ENCODE data around the gene PATE1. TPM values are rescaled to one million over a fixed set of nuclear protein-coding genes. Genes with fewer than 3 reads are reported as not detected.
"Not testable (repeated sequence)": the region's sequence is repeated elsewhere in the genome, so short reads cannot be mapped to it uniquely, and the experiment has no call there.

The PATE1 gene, protein sequence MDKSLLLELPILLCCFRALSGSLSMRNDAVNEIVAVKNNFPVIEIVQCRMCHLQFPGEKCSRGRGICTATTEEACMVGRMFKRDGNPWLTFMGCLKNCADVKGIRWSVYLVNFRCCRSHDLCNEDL
- total RNA-seq (2014; rRNA removed; shearing (Covaris generic)), result not detected in 2 replicates
- not detected in 2 replicates for polyA plus RNA-seq (2015; cell fraction: cytosol; rRNA removed)
- polyA plus RNA-seq (2015; cell fraction: nucleus; rRNA removed), result not detected in 2 replicates

DNA sequence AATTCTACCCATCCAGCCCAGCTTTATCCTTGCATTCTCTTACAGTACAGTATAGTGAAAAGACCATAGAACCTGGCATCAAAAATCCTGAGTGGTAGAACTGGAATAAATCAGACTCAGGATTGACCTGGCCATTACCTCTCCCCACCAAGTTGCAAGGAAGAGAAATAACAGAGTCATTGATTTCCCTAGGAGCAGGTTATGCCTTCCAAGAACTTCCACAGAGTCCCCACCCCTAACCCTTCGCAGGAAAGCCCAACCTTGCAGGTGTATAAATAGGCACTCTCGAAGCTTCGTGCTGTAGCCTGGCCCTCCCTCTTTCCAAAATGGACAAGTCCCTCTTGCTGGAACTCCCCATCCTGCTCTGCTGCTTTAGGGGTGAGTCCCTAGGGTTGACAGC, at the start of gene PATE1:
Gene PATE1 (plus strand): TSS at position 301 of the 400 bp plus-strand sequence. CDS start 26 bp downstream, at position 327.
- no peak for DNase-seq (ENCODE audit: low read depth)

DNA sequence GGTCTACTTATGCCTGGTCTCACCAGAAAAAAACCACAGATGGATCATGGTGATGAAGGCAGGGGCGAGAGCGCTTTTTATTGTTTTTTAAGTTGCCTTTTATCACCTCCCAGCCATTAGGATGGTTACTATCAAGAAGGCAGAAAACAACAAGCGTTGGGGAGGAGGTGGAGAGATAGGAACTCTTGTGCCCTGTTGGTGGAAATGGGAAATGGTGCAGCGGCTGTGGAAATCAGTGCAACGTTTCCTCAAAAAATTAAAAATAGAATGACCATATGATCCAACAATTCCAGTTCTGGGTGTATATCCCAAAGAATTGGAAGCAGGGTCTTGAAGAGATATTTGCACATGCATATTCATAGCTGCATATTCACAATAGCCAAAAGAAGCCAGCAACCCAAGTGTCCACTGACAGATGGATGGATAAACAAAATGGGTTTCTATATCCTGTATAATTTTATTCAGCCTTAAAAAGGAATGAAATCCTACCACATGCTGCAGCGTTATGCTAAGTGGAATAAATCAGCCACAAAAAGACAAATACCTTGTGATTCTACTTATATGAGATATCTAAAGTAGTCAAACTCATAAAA, 45.0 kb upstream of the PATE1 start:
- no peak for DNase-seq (ENCODE audit: low read depth)

- no peak for DNase-seq (ENCODE audit: low read depth)
Observed at GRCh38 chr11:125701858-125702621, 44.0 kb upstream of the PATE1 start.

GRCh38 chr11:125704686-125705085, 41.4 kb upstream of the PATE1 start:
- DNase-seq (ENCODE audit: low read depth), result not testable (repeated sequence)

DNA sequence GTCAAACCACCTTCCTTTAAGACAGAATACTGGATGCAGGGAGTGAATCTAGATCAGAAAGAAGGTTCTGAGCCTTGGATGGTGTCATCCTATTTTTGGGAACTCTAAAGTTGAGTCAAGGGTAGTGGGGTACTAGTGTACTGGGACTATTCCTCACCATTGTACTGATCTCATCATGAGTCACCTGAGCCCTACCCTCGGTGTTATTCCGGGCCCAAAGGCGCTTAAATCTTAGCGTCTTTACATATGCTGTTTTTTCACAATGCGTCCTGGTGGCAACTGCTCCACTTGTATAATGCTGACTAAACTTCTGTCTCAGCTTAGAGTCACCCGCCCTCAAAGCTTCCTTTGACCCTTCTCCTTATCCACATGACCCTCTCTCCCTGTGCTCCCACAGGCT, 25.3 kb upstream of the PATE1 start:
- DNase-seq (ENCODE audit: low read depth), result peak; percentile 75

GRCh38 chr11:125724125-125724524, 22.0 kb upstream of the PATE1 start:
- DNase-seq (ENCODE audit: low read depth), result peak; percentile 29

DNA sequence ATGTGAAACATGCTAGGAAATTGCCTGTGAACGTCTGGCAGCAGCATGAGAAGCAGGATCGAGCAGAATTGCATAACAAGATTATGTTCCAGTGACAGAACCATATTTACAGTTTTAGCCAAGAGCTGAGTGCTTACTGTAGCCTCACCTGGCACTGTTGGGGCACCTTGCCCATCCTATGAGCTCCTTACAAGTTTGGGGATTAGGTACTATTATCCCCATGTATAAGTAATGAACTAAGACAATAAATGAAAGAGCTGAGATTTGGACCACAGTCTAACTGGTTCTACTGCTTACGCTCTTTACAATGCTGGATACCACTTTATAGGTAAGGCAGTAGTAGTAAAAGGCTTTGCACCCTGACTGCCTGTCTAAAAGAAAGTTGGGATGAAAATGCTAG, 17.1 kb upstream of the PATE1 start:
- no peak for DNase-seq (ENCODE audit: low read depth)

DNA sequence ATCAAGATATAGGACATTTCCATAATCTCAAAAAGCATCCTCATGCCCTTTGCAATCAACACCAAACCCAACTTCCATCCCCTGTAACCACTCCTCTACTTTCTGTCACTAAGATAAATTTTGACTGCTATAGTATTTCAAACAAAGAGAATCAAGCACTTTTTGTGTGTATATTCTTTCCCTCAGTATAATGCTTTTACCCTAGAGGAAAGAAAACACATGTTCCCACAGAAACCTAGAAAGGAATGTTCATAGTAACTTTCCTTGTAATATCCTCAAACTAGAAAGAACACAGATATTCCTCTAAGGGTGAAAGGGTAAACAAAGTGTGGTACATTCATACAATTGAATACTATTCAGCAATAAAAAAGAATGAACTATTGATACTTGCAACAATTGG, 5.5 kb upstream of the PATE1 start:
- DNase-seq (ENCODE audit: low read depth), result no peak

DNA sequence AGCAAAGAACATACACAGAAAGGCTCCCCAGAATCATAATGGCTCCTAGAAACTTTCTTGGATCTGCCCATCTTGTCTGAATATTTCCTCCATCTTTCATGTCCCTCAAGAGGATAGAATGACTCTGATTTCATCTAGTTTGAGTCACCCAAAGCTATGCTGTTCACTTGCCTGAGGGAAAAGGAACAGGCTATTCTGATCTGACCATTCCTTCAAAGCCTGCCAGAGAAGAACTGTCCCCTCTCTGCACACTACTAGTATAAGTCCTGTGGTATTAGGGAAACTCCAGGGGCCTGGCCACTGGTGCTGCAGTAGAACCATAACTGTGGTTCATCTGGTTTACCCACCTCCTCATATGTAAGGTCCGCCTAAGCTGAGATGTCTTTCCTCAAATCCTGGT, 2.4 kb upstream of the PATE1 start:
- no peak for DNase-seq (ENCODE audit: low read depth)

- no peak for DNase-seq (ENCODE audit: low read depth)
Observed at GRCh38 chr11:125750629-125751028, 4.5 kb downstream of the PATE1 start.

GRCh38 chr11:125756050-125756449, 10.0 kb downstream of the PATE1 start:
- DNase-seq (ENCODE audit: low read depth), result no peak

DNA sequence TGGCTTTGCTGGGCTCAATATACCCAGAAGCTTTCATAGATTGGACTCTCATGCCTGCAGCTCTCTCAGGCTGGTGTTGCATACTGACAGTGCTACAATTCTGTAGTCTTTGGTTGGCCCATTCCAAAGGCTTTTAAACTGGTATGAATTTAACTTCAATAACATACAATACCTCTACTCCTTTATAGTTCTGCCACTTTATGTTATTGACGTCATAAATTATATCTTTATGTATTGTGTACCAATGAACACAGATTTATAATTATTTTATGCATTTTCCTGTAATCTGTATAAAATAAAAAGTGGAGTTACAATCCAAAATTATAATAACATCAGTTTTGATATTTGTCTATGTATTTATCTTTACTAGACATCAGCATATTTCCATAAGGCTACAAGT, 16.4 kb downstream of the PATE1 start:
- no peak for DNase-seq (ENCODE audit: low read depth)

DNA sequence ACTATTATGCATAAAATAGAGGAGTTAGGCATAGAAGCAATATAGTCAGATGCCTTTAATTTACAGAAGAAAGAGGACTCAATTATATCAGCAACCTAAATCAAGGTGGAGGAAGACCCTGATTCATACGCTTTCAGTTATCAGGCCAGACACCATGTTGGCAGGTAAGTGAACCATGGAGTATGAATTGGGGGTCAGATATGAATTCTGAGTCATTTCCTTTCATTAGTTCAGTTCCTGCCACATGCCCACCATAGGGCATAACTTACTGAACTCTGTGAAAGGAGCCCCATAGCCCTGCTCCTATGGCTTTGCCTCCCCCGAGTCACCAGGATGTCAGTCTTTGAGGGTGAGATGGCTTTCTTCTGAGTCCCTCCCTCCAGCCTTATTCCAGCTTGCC, 17.4 kb downstream of the PATE1 start:
- DNase-seq (ENCODE audit: low read depth), result no peak

- no peak for DNase-seq (ENCODE audit: low read depth)
Observed at GRCh38 chr11:125766251-125766650, 20.2 kb downstream of the PATE1 start.

GRCh38 chr11:125768336-125769046, 22.4 kb downstream of the PATE1 start:
- DNase-seq (ENCODE audit: low read depth), result no peak

GRCh38 chr11:125770583-125770982, 24.5 kb downstream of the PATE1 start:
- DNase-seq (ENCODE audit: low read depth), result no peak

- no peak for DNase-seq (ENCODE audit: low read depth)
Observed at GRCh38 chr11:125772834-125773505, 26.9 kb downstream of the PATE1 start.

DNA sequence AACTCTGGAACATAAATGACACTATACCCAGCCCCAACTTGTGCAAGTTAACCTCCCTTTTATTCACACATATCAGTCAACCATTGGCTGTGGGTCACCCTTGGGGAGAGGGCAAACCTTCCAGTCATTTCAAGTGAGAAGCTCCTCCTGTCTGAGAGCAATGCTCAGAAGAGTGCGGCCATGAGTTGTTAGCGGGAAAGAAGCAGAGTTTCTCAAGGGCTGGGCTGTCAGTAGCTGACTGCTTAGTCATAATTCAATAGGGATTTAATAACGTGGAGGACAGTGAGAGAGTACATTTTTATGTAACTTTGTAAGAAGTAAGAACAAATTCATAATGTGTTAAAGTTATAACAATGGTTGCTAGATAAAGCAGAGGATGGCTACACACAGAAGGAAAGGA, 27.4 kb downstream of the PATE1 start:
- DNase-seq (ENCODE audit: low read depth), result no peak

- peak; percentile 69 for DNase-seq (ENCODE audit: low read depth)
Observed at GRCh38 chr11:125777309-125777708, 31.2 kb downstream of the PATE1 start.

DNA sequence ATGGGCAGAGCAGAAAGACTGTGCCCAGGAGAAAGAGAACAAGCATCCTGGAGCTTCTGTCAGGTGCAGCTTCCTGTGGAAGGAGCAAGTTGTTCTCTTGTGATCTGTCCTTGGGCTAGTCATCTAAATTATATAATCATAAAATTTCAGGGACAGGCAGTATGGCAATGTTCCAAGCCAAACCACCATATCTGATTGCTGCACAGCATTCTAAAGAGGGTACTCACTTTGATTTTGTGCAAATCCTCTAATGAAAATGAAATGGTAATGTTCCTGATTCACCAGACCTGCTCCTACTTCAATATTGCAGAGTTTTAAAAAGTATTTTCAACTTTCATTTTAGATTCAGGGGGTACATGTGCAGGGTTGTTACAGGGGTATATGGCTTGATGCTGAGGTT, 32.6 kb downstream of the PATE1 start, which contains the start of gene PATE2:
Gene PATE2 (minus strand): TSS at position 101 of the 400 bp plus-strand sequence. CDS start 55 bp downstream, at position 46.
- no peak for DNase-seq (ENCODE audit: low read depth)

DNA sequence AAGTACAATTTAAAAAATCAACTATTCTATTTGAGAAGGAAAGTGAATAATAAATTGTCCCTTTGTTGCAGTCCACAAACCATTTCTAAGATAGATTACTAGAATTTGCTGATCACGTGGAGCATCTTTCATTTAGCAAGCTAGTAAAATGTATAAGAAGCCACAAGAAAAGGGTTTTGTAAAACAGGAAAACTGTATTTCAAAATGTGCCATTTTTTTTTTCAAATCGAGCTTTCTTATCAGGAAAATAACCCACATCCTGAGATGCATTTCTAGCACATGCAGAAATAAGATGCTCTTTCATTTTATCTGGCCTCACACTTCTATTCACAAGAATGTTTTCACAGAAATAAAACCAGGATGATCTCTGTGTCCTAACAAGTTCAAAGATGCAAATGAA, 38.6 kb downstream of the PATE1 start:
- DNase-seq (ENCODE audit: low read depth), result no peak
